HG02938 (cell line): ENCODE data around the gene ERMN.

ENCODE experiments used
- ATAC-seq: cut with Tn5 transposase; IDR thresholded peaks from one replicate; pipeline ENCODE4 v1.9.1; 2021; ENCODE audit warnings: mild to moderate bottlenecking, moderate library complexity; ENCODE audit not compliant: unreplicated experiment

ERMN gene

GRCh38 chr2:157333304-157334047, 7.9 kb upstream of the ERMN start:
- ATAC-seq = no peak

GRCh38 chr2:157329524-157329923, 3.9 kb upstream of the ERMN start:
- ATAC-seq = no peak

- ATAC-seq = peak; percentile 98
Measured at GRCh38 chr2:157327621-157328500, 2.2 kb upstream of the ERMN start.

DNA sequence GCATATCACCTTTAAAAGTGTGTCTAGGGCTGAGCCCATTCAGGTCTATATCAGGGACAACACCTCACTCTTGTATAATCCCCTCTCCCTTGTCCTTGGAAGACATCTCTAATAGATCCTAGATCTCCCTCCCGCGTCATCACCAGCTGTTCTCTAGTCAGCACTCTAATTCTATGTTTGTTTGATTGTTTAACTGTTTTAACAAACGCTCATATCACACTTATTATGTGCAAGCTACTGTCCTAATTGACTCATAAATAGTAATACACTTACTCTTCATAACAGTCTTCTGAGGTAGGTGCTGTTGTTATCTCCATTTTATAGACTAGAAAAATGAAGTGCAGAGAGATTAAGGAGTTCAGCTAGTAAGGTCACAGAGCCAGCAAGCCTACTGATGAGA, 1.6 kb upstream of the ERMN start:
- peak; percentile 39 for ATAC-seq

DNA sequence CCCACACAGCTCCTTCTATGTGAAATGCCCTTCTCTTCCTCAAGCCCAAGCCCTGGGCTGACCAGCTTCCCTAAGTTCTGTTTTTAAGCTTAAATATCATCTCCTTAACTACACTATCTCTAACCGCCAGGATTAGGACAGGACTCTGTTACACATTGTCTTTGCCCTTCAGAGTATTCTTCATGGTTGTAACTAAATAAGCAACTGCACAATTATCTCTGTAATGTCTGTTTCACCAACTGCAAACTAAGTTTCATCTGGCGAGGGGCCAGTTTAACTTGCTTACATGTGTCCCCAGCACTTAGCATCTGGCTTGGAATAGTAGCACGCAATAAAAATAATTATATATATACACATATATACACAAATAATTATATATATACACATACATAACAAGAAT, 1.1 kb upstream of the ERMN start:
- no peak for ATAC-seq

GRCh38 chr2:157324331-157324843, 1.2 kb downstream of the ERMN start:
- ATAC-seq = no peak

- ATAC-seq = no peak
Measured at GRCh38 chr2:157322432-157322831, 3.2 kb downstream of the ERMN start.

GRCh38 chr2:157321466-157321865, 4.2 kb downstream of the ERMN start:
- no peak for ATAC-seq

DNA sequence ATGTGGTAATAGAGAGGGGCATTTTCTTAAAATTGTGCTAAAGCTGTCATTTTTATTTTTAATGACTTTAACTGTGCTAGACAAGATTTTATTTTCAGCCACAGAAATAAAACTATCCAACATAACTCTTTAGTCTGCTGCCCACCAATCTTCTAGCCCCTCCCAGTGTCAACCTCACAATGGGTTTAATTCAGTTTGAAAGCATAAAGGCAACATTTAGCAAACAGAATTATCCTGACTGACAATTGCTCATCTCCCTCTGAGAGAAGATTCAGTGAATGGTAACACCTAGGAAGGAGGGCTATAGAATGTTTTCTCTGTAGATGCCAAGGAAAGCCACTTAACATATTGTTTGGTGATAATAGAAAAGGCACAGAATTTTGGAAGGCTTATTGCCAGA, 5.2 kb downstream of the ERMN start:
- ATAC-seq = no peak

- ATAC-seq = no peak
Measured at GRCh38 chr2:157319795-157320194, 5.8 kb downstream of the ERMN start.

DNA sequence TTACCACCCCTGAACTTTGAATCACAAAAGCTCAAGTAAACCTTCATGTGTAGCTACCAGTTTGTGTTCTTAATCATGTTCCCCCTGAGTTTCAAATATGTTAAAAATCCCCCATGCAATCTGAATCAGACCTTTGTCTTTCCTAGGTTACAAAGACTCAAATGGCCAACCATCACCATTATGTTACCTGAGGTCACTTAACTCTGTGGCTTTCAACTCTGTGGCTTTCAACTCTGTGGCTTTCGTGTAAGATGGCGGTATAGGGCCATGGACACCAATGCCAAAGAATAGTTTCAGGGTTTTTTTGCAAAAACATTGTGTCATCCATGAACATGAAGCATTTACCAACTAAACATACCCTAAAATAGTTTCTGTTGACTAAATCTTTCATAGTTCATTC, 6.7 kb downstream of the ERMN start:
- ATAC-seq = no peak

- no peak for ATAC-seq
Measured at GRCh38 chr2:157315901-157316300, 9.7 kb downstream of the ERMN start.

GRCh38 chr2:157312866-157313486, 12.6 kb downstream of the ERMN start:
- ATAC-seq = peak; percentile 54

GRCh38 chr2:157311706-157312105, 13.9 kb downstream of the ERMN start:
- no peak for ATAC-seq

DNA sequence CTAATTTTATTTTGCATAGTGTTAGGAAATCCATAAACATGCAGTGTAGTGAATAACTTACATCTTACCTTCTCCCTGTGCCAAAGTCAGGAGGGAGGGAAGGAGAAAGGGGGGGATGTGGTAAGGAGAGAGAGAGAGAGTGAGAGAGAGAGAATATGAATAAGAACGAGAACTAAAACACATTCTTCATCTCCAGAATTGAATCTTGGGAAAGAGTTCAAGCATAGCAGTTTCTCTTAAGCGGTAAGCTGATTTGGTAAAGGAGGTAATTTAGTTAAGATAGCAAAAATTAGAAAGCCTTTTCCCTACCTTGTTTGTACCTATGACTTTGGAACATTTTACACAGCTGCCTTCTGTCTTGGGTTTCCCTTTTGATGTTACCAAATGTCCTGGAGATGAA, 15.7 kb downstream of the ERMN start:
- no peak for ATAC-seq

GRCh38 chr2:157307021-157307420, 18.6 kb downstream of the ERMN start:
- no peak for ATAC-seq

GRCh38 chr2:157305723-157306110, 19.9 kb downstream of the ERMN start:
- no peak for ATAC-seq

DNA sequence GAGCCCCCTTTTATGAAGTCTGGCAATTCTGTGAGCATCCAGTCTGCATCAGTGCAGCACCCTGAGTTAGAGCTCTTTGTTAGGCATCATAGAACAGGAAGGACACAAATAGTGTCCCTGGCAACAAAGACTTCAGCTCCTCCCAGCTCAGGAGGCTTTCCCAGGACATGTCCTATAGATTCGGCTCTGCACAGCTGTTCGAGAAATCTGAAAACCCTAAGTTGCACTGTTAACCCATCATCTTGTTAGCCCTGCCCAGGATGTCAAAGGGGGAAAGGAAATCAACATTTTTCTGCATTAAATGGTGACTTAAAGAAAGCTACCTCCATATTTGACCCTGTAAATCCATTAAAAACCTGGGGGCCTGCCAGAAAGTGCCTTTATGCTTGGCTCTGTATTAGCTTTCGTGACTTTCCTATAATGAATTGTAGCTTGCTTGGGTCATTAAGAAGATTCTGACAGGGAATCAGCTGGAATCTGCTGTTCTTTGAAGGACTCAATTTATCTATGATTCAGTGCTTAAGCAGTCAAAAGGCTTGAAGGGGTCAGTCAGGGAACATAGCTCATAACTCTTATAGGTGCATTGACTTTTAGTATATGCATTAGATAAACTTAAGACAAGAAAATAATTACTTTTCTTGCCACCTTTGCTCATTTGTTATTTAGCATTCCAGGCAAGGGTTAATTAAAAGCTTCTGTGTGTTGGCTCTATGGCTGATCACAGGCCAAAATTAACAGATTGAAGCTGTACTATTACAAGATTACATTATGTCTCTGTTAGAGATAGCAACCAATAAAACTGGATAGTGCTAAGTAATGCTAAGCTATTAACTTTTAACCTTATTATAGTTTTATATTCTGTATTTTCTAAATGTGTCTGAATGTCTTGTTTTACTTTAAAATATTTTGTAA, 20.6 kb downstream of the ERMN start:
- ATAC-seq = no peak

GRCh38 chr2:157303612-157304011, 22.0 kb downstream of the ERMN start:
- no peak for ATAC-seq

DNA sequence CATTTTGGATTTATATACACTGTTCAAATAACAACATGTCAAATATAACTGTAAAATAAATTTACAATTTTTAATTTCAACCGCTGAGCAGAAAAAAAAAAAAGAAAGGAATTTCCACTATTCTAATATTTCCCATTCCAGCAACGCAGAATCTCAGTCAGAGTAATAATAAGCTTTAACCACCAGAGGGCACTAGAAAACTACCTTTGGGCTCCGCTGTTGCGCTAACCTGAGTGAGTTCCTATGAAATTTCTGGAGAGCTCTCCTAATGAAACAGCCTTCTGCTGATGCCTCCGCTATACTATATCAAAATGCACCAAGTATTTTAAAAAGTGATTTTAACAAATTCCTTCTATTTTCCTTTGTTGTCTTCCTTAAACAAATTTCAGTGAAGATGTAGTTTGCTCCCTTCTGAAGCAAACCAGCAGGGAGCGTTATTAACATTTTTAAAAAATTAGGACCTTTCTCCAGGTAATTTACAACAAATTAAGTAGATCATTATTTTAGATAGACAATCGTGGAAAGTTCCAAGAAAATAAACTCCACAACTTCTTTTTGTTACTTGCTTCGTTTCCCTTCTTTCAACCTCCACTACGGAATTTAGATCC, 23.0 kb downstream of the ERMN start:
- ATAC-seq = peak; percentile 66
